ENCODE results near the gene MAP3K7CL. TPM values are rescaled to one million over a fixed set of nuclear protein-coding genes. Genes with fewer than 3 reads are reported as not detected.

MAP3K7CL gene
- total and polyA plus RNA-seq, 2 of the 8 experiments (the other 6 are each of a cell fraction or from before 2014, with no cell fraction given) = not detected

DNA sequence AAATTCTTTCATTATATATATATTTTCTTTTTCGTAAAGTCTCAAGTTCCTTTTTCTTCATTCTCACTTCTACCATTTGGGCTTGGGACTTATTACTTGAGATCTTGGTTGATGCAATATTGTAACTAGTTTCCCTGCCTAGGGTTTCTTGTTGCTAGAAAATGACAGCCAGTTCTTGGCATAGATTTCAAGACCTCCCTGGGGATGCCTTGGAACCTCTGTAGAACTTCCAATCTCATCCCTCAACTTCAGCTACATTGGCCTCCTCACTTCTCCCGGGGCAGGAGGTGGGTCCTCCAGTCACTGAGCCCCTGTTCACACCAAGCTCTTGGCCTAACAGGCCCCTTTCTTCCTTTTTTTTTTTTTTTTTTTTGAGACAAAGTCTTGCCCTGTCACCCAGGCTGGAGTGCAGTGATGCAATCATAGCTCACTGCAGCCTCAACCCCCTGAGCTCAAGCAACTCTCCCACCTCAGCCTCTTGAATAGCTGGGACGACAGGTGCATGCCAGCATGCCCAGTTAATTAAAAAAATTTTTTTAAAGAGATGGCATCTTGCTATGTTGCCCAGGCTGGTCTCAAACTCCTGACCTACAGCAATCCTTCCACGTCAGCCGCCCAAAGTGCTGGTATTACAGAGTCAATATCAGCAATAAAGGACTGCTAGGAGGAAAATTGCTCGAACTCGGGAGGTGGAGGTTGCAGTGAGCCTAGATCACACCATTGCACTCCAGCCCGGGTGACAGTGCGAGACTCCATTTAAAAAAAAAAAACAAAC lies 33.1 kb downstream of the MAP3K7CL start:
- no peak overlapping the region for H2BK15ac ChIP-seq (ENCODE audit: low read length)
- DNase-seq (ENCODE audit: low read depth in 1 of 2, low spot score in 2 of 2) = no peak
- no peak overlapping the region for H2AK5ac ChIP-seq (ENCODE audit: low read depth, low read length)
- no peaks in the 10 kb centered on the region for H3K4me1 ChIP-seq (replicated peaks in 1 of 4; ENCODE audit: control insufficient read depth in 3 of 4, insufficient read depth in 4 of 4, low read length in 3 of 4)
- CTCF ChIA-PET (ENCODE audit: partially characterized antibody) = interaction anchor here (0.7 to 2.5 kb wide), 23 partner anchors 9 to 314 kb away, joined by 3 to 23 read pairs (median 5); partner anchors contain the start of gene CCT8
- H3K4ac ChIP-seq (replicated peaks; ENCODE audit: insufficient read length, low read depth, low read length) = no peak overlapping the region
- no peak overlapping the region for H3K4me2 ChIP-seq (ENCODE audit: insufficient read depth in 1 of 2, low read depth in 2 of 2, low read length in 2 of 2)
- H3K36me3 ChIP-seq (ENCODE audit: control insufficient read depth in 2 of 4, insufficient read depth in 4 of 4, low read length in 3 of 4) = no peaks in the 10 kb centered on the region
- H2BK12ac ChIP-seq (ENCODE audit: low read depth, low read length) = no peak overlapping the region
- H4K91ac ChIP-seq (replicated peaks; ENCODE audit: insufficient read length, low read length) = no peak overlapping the region
- no peak overlapping the region for H3K9ac ChIP-seq (replicated peaks in 1 of 4; ENCODE audit: extremely low read depth in 1 of 4, low read depth in 3 of 4, low read length in 3 of 4)
- no peaks in the 10 kb centered on the region for H4K20me1 ChIP-seq (replicated peaks in 1 of 2; ENCODE audit: control insufficient read depth in 1 of 2, insufficient read depth in 2 of 2, low read length in 2 of 2)
- no peak overlapping the region for H2BK20ac ChIP-seq (ENCODE audit: low read length)
- H3K9me3 ChIP-seq (ENCODE audit: insufficient read depth in 2 of 2, low read depth in 1 of 2, low read length in 1 of 2) = no peaks in the 10 kb centered on the region
- no peak overlapping the region for H4K5ac ChIP-seq (ENCODE audit: insufficient read length, low read depth, low read length)
- H3K79me1 ChIP-seq (ENCODE audit: low read depth, low read length) = no peaks in the 10 kb centered on the region
- no peaks in the 10 kb centered on the region for H3K79me2 ChIP-seq (ENCODE audit: control insufficient read depth in 1 of 2, insufficient read depth in 2 of 2, low read length in 2 of 2)
- no peak overlapping the region for H3K23ac ChIP-seq (ENCODE audit: insufficient read length)
- no peaks in the 10 kb centered on the region for H3K27me3 ChIP-seq (replicated peaks in 1 of 4; ENCODE audit: control insufficient read depth in 3 of 4, extremely low read depth in 1 of 4, insufficient read depth in 3 of 4, low read length in 3 of 4)
- H4K8ac ChIP-seq (ENCODE audit: extremely low read depth, insufficient read depth, low read length) = no peak overlapping the region
- H3K23me2 ChIP-seq (ENCODE audit: low read depth, low read length) = no peaks in the 10 kb centered on the region
- no peak overlapping the region for H2BK5ac ChIP-seq (ENCODE audit: low read depth, low read length)
- H3K4me3 ChIP-seq (ENCODE audit: extremely low read depth in 1 of 4, insufficient read depth in 2 of 4, low read depth in 3 of 4, low read length in 4 of 4) = no peak overlapping the region
- POLR2A ChIA-PET (ENCODE audit: partially characterized antibody) = no interaction called here
- H3K56ac ChIP-seq (replicated peaks; ENCODE audit: insufficient read length, low read depth, low read length) = no peak overlapping the region
- no peak for FAIRE-seq
- no peak overlapping the region for H3K27ac ChIP-seq (ENCODE audit: low read depth, low read length)
- WGBS, 2 experiments (ENCODE audit: extremely low coverage in 1 of 2, insufficient coverage in 1 of 2, insufficient read length in 1 of 2, insufficient replicate concordance in 2 of 2, low coverage in 1 of 2, low lambda C conversion rate in 2 of 2, missing lambda C conversion rate in 1 of 2) = 82 to 100% methylated on average over 1 to 8 of the region's 9 CpGs
- no peak overlapping the region for H2BK120ac ChIP-seq (replicated peaks; ENCODE audit: low read depth, low read length)
- no peak overlapping the region for H3K18ac ChIP-seq (ENCODE audit: extremely low read depth, low read length)
- no peak overlapping the region for H2AFZ ChIP-seq (ENCODE audit: low read length)
- no peak overlapping the region for H3K14ac ChIP-seq (ENCODE audit: insufficient read length)
- TF ChIP-seq KDM1A (IDR thresholded peaks at IDR 0.05; ENCODE audit: borderline replicate concordance, low read length) (no peak), JUN (IDR thresholded peaks at IDR 0.05; ENCODE audit: low read depth, low read length) (no peak), MAX (IDR thresholded peaks at IDR 0.05) (no peak), TBP (IDR thresholded peaks at IDR 0.05; ENCODE audit: low read depth, low read length) (no peak), SP4 (IDR thresholded peaks at IDR 0.05; ENCODE audit: low read length) (no peak), EP300 (IDR thresholded peaks at IDR 0.05; ENCODE audit: borderline replicate concordance in 1 of 2, low read depth in 2 of 2, low read length in 2 of 2) (no peak), ASH2L (IDR thresholded peaks at IDR 0.05; ENCODE audit: low read length) (no peak), HDAC2 (IDR thresholded peaks at IDR 0.05; ENCODE audit: borderline replicate concordance in 1 of 2, low read depth in 2 of 2, low read length in 2 of 2) (no peak), CHD1 (IDR thresholded peaks at IDR 0.05; ENCODE audit: low read depth, low read length) (no peak), BACH1 (IDR thresholded peaks at IDR 0.05; ENCODE audit: low read length) (no peak), PHF8 (conservative IDR thresholded peaks at IDR 0.05; ENCODE audit: low read depth, low read length) (no peak), RFX5 (IDR thresholded peaks at IDR 0.05; ENCODE audit: borderline replicate concordance, low read depth, low read length) (no peak), SIX5 (IDR thresholded peaks at IDR 0.05; ENCODE audit: low read depth, low read length) (no peak)
